IPS DF 6.9 (cell line): Measurements from ENCODE around the gene MRPL19.

Experiments
- DNase-seq: peaks from one replicate; pipeline ENCODE4 v3.0.0-alpha.2; 2013; ENCODE audit warnings: low read depth, low spot score
- H3K27ac ChIP-seq: one replicate; pipeline ENCODE4 v1.5.1; 2013; ENCODE audit warnings: low read length, control low read depth
- H3K27me3 ChIP-seq: 2 replicates; pipeline ENCODE4 v1.6.1; 2013; ENCODE audit warnings: mild to moderate bottlenecking, low read length; ENCODE audit not compliant: control insufficient read depth, insufficient read depth
- H3K36me3 ChIP-seq: 2 replicates; pipeline ENCODE4 v1.6.1; 2013; ENCODE audit warnings: low read length; ENCODE audit not compliant: control insufficient read depth, insufficient read depth
- H3K4me1 ChIP-seq: 2 replicates; pipeline ENCODE4 v1.6.1; 2013; ENCODE audit warnings: low read length; ENCODE audit not compliant: control insufficient read depth, insufficient read depth
- H3K4me3 ChIP-seq: 2 replicates; pipeline ENCODE4 v1.5.1; 2013; ENCODE audit warnings: mild to moderate bottlenecking, low read length
- H3K9me3 ChIP-seq: 2 replicates; pipeline ENCODE4 v1.6.1; 2013; ENCODE audit warnings: low read length, inconsistent platforms; ENCODE audit not compliant: control insufficient read depth, insufficient read depth
- WGBS: extraction: QIAGEN DNeasy Blood & Tissue Kit; methylation state at CpG from one replicate; pipeline ENCODE4 v1.1.7; 2013; ENCODE audit warnings: mixed read lengths, missing lambda C conversion rate; ENCODE audit not compliant: insufficient read length, insufficient coverage; 5-methylcytosine and 5-hydroxymethylcytosine counted together

MRPL19 gene

GRCh38 chr2:75646583-75647425, at the start of gene MRPL19:
TSS of gene MRPL19 (plus strand) at chr2:75646783. CDS start at chr2:75646808, 25 bp downstream.
- WGBS, result no CpG with 5 or more reads among the region's 60 CpGs
- peak; percentile 71 for DNase-seq

GRCh38 chr2:75596784-75597183, 49.8 kb upstream of the MRPL19 start:
- Histone ChIP-seq H3K4me1 (no peaks in the 10 kb centered on the region), H3K27ac (no peak overlapping the region), H3K27me3 (no peaks in the 10 kb centered on the region), H3K9me3 (no peaks in the 10 kb centered on the region), H3K4me3 (no peak overlapping the region), H3K36me3 (no peaks in the 10 kb centered on the region)
- no CpG with 5 or more reads among the region's 4 CpGs for WGBS
- no peak for DNase-seq

More at GRCh38 chr2:75646583-75647425, at the start of gene MRPL19:
- Histone ChIP-seq H3K27me3 (no peaks in the 10 kb centered on the region), H3K4me3 (peak within 1 kb of the TSS; percentile 85), H3K9me3 (no peaks in the 10 kb centered on the region), H3K27ac (no peak within 1 kb of the TSS), H3K4me1 (no peaks in the 10 kb centered on the region), H3K36me3 (peaks cover 3% of the 10 kb centered on the region; the same call in 1 of the 2 replicates)

- Histone ChIP-seq H3K27ac (no peak overlapping the region), H3K27me3 (no peaks in the 10 kb centered on the region), H3K4me1 (no peaks in the 10 kb centered on the region), H3K4me3 (no peak overlapping the region), H3K36me3 (no peaks in the 10 kb centered on the region), H3K9me3 (no peaks in the 10 kb centered on the region)
- WGBS, result no CpG with 5 or more reads among the region's 20 CpGs
- no peak for DNase-seq
These were observed 48.6 kb upstream of the MRPL19 start for GRCh38 chr2:75597949-75598348.

- no peak overlapping the region for H3K4me3 ChIP-seq
- no peaks in the 10 kb centered on the region for H3K27me3 ChIP-seq
- WGBS, result no CpG with 5 or more reads among the region's 8 CpGs
- no peaks in the 10 kb centered on the region for H3K9me3 ChIP-seq
- no peak overlapping the region for H3K27ac ChIP-seq
- no peak for DNase-seq
- no peaks in the 10 kb centered on the region for H3K36me3 ChIP-seq
- no peaks in the 10 kb centered on the region for H3K4me1 ChIP-seq
These were observed 47.9 kb upstream of the MRPL19 start for GRCh38 chr2:75598589-75599155.

GRCh38 chr2:75600461-75601011, 46.0 kb upstream of the MRPL19 start:
- no peaks in the 10 kb centered on the region for H3K36me3 ChIP-seq
- no peak overlapping the region for H3K4me3 ChIP-seq
- H3K4me1 ChIP-seq, result no peaks in the 10 kb centered on the region
- DNase-seq, result no peak
- no peak overlapping the region for H3K27ac ChIP-seq
- no peaks in the 10 kb centered on the region for H3K27me3 ChIP-seq
- WGBS, result no CpG with 5 or more reads among the region's 4 CpGs
- no peaks in the 10 kb centered on the region for H3K9me3 ChIP-seq

- Histone ChIP-seq H3K9me3 (no peaks in the 10 kb centered on the region), H3K36me3 (no peaks in the 10 kb centered on the region), H3K4me1 (no peaks in the 10 kb centered on the region), H3K27me3 (no peaks in the 10 kb centered on the region), H3K4me3 (no peak overlapping the region), H3K27ac (no peak overlapping the region)
- WGBS, result no CpG with 5 or more reads among the region's 6 CpGs
- no peak for DNase-seq
These were observed 43.8 kb upstream of the MRPL19 start for GRCh38 chr2:75602724-75603342.

- H3K27ac ChIP-seq, result no peak overlapping the region
- H3K9me3 ChIP-seq, result no peaks in the 10 kb centered on the region
- no peaks in the 10 kb centered on the region for H3K4me1 ChIP-seq
- DNase-seq, result no peak
- H3K4me3 ChIP-seq, result no peak overlapping the region
- no peaks in the 10 kb centered on the region for H3K36me3 ChIP-seq
- WGBS, result no CpG with 5 or more reads among the region's 1 CpG
- no peaks in the 10 kb centered on the region for H3K27me3 ChIP-seq
These were observed 43.1 kb upstream of the MRPL19 start for GRCh38 chr2:75603477-75603876.

- H3K27ac ChIP-seq, result no peak overlapping the region
- no peaks in the 10 kb centered on the region for H3K4me1 ChIP-seq
- no peaks in the 10 kb centered on the region for H3K36me3 ChIP-seq
- WGBS, result no CpG with 5 or more reads among the region's 4 CpGs
- no peak for DNase-seq
- no peaks in the 10 kb centered on the region for H3K27me3 ChIP-seq
- no peak overlapping the region for H3K4me3 ChIP-seq
- H3K9me3 ChIP-seq, result no peaks in the 10 kb centered on the region
These were observed 42.1 kb upstream of the MRPL19 start for GRCh38 chr2:75604484-75604883.

GRCh38 chr2:75605770-75606529, 40.6 kb upstream of the MRPL19 start:
- no peaks in the 10 kb centered on the region for H3K4me1 ChIP-seq
- no peak overlapping the region for H3K27ac ChIP-seq
- H3K27me3 ChIP-seq, result no peaks in the 10 kb centered on the region

More at GRCh38 chr2:75605770-75606529, 40.6 kb upstream of the MRPL19 start:
- Histone ChIP-seq H3K36me3 (no peaks in the 10 kb centered on the region), H3K4me3 (no peak overlapping the region), H3K9me3 (no peaks in the 10 kb centered on the region)
- WGBS, result no CpG with 5 or more reads among the region's 6 CpGs
- DNase-seq, result no peak
